Natural killer cell treated with Interleukin-12 subunit alpha and Interleukin-12 subunit beta and Interleukin-15 and Interleukin-18, amount 100 ng/mL, for 72 hours (primary cell): ENCODE data around the gene DUSP8. TPM values are rescaled to one million over a fixed set of nuclear protein-coding genes. Genes with fewer than 3 reads are reported as not detected.

Experiments used
- ATAC-seq, 2 donors: fragments of 150-1000 bp; cut with Tn5 transposase in 1 of 2; sonication (Bioruptor Pico), chemical (Tn5 transposase) in 1 of 2; 2 replicates each; pipeline ENCODE4 v1.10.0; 2021
- DNase-seq: peaks from one replicate; pipeline ENCODE4 v3.0.0; 2022; ENCODE audit warnings: low spot score
- H3K27ac Mint-ChIP-seq, 2 donors: 1 replicate in 1 of 2; 2 replicates in 1 of 2; pipeline ENCODE4 v1.8.0; 2022; ENCODE audit warnings: mixed read lengths in 2 of 2, mild to moderate bottlenecking in 1 of 2, moderate library complexity in 1 of 2
- H3K27me3 Mint-ChIP-seq, 2 donors: 1 replicate in 1 of 2; 2 replicates in 1 of 2; pipeline ENCODE4 v1.8.0; 2022; ENCODE audit warnings: mixed read lengths in 2 of 2
- H3K36me3 Mint-ChIP-seq: one replicate; pipeline ENCODE4 v1.8.0; 2022; ENCODE audit warnings: mixed read lengths
- H3K4me1 Mint-ChIP-seq, 2 donors: 1 replicate in 1 of 2; 2 replicates in 1 of 2; pipeline ENCODE4 v1.8.0; 2022; ENCODE audit warnings: low read depth in 2 of 2, mixed read lengths in 2 of 2, mild to moderate bottlenecking in 1 of 2
- H3K4me3 Mint-ChIP-seq: one replicate; pipeline ENCODE4 v1.8.0; 2022; ENCODE audit warnings: mixed read lengths
- H3K9me3 Mint-ChIP-seq: 2 replicates; pipeline ENCODE4 v1.8.0; 2022; ENCODE audit warnings: mixed read lengths
- total RNA-seq, 2 donors: library from RNA; stranded (reverse); gene quantifications; one replicate each; pipeline ENCODE4 v1.2.3, GENCODE V29; 2022

The DUSP8 gene
- total RNA-seq, 2 donors from 2014 or later, result 4.2 to 5.4 TPM

GRCh38 chr11:1558775-1559110 lies 13.3 kb downstream of the DUSP8 start:
- DNase-seq (no peak), ATAC-seq (no peak)
- H3K27ac Mint-ChIP-seq, result no peak overlapping the region
- no peaks in the 10 kb centered on the region for H3K4me1 Mint-ChIP-seq
- no peak overlapping the region for H3K4me3 Mint-ChIP-seq
- H3K36me3 Mint-ChIP-seq, result no peaks in the 10 kb centered on the region
- H3K9me3 Mint-ChIP-seq, result no peaks in the 10 kb centered on the region
- H3K27me3 Mint-ChIP-seq, result peaks cover 0 to 7% of the 10 kb centered on the region in 2 donors

GRCh38 chr11:1557904-1558774 lies 13.9 kb downstream of the DUSP8 start:
- no peak for ATAC-seq

GRCh38 chr11:1557051-1557884 lies 14.8 kb downstream of the DUSP8 start:
- H3K9me3 Mint-ChIP-seq, result no peaks in the 10 kb centered on the region
- peaks cover 0 to 8% of the 10 kb centered on the region in 2 donors for H3K27me3 Mint-ChIP-seq
- ATAC-seq (no peak), DNase-seq (peak; percentile 50)
- no peak overlapping the region for H3K4me3 Mint-ChIP-seq
- H3K4me1 Mint-ChIP-seq, result no peaks in the 10 kb centered on the region
- no peaks in the 10 kb centered on the region for H3K36me3 Mint-ChIP-seq
- no peak overlapping the region for H3K27ac Mint-ChIP-seq

More at GRCh38 chr11:1557904-1558774, 13.9 kb downstream of the DUSP8 start:
- Mint-ChIP-seq H3K4me1 (no peaks in the 10 kb centered on the region), H3K27me3 (peaks cover 0 to 8% of the 10 kb centered on the region in 2 donors), H3K9me3 (no peaks in the 10 kb centered on the region), H3K27ac (no peak overlapping the region), H3K4me3 (no peak overlapping the region), H3K36me3 (no peaks in the 10 kb centered on the region)
- peak; percentile 38 for DNase-seq

GRCh38 chr11:1556278-1556902 lies 15.7 kb downstream of the DUSP8 start:
- H3K4me1 Mint-ChIP-seq, result no peaks in the 10 kb centered on the region
- no peak overlapping the region for H3K27ac Mint-ChIP-seq
- peaks cover 0 to 11% of the 10 kb centered on the region in 2 donors for H3K27me3 Mint-ChIP-seq
- H3K36me3 Mint-ChIP-seq, result no peaks in the 10 kb centered on the region
- ATAC-seq (no peak), DNase-seq (peak; percentile 40)
- H3K4me3 Mint-ChIP-seq, result no peak overlapping the region
- H3K9me3 Mint-ChIP-seq, result no peaks in the 10 kb centered on the region

- no peaks in the 10 kb centered on the region for H3K9me3 Mint-ChIP-seq
These were observed 16.3 kb downstream of the DUSP8 start for GRCh38 chr11:1555713-1556153.

GRCh38 chr11:1554981-1555712 lies 16.9 kb downstream of the DUSP8 start:
- H3K9me3 Mint-ChIP-seq, result no peaks in the 10 kb centered on the region
- DNase-seq, result no peak
- H3K4me3 Mint-ChIP-seq, result no peak overlapping the region
- ATAC-seq, result no peak
- H3K36me3 Mint-ChIP-seq, result no peaks in the 10 kb centered on the region
- no peak overlapping the region for H3K27ac Mint-ChIP-seq
- peaks cover 6 to 11% of the 10 kb centered on the region in 2 donors for H3K27me3 Mint-ChIP-seq
- H3K4me1 Mint-ChIP-seq, result no peaks in the 10 kb centered on the region

More at GRCh38 chr11:1555713-1556153, 16.3 kb downstream of the DUSP8 start:
- Mint-ChIP-seq H3K27me3 (peaks cover 0 to 11% of the 10 kb centered on the region in 2 donors), H3K27ac (no peak overlapping the region), H3K4me1 (no peaks in the 10 kb centered on the region), H3K4me3 (no peak overlapping the region), H3K36me3 (no peaks in the 10 kb centered on the region)
- DNase-seq, result no peak
- ATAC-seq, result no peak

GRCh38 chr11:1553808-1554594 lies 18.1 kb downstream of the DUSP8 start:
- no peaks in the 10 kb centered on the region for H3K9me3 Mint-ChIP-seq
- no peak overlapping the region for H3K27ac Mint-ChIP-seq
- no peak overlapping the region for H3K4me3 Mint-ChIP-seq
- no peaks in the 10 kb centered on the region for H3K36me3 Mint-ChIP-seq
- ATAC-seq (no peak), DNase-seq (no peak)
- H3K27me3 Mint-ChIP-seq, result peaks cover 13 to 16% of the 10 kb centered on the region in 2 donors
- no peaks in the 10 kb centered on the region for H3K4me1 Mint-ChIP-seq

GRCh38 chr11:1549338-1550330 lies 22.4 kb downstream of the DUSP8 start:
- ATAC-seq (peak in 1 of 2 donors; percentile 21), DNase-seq (no peak)
- Mint-ChIP-seq H3K27me3 (peaks cover 17 to 21% of the 10 kb centered on the region in 2 donors), H3K9me3 (no peaks in the 10 kb centered on the region), H3K36me3 (no peaks in the 10 kb centered on the region), H3K4me1 (no peaks in the 10 kb centered on the region), H3K27ac (no peak overlapping the region), H3K4me3 (no peak overlapping the region)

- H3K4me1 Mint-ChIP-seq, result no peaks in the 10 kb centered on the region
- H3K36me3 Mint-ChIP-seq, result no peaks in the 10 kb centered on the region
- no peaks in the 10 kb centered on the region for H3K9me3 Mint-ChIP-seq
- H3K4me3 Mint-ChIP-seq, result no peak overlapping the region
- no peak for ATAC-seq
- DNase-seq, result no peak
- H3K27me3 Mint-ChIP-seq, result peaks cover 13 to 21% of the 10 kb centered on the region in 2 donors
- no peak overlapping the region for H3K27ac Mint-ChIP-seq
These were observed 23.6 kb downstream of the DUSP8 start for GRCh38 chr11:1548221-1549070.

GRCh38 chr11:1547467-1548098 lies 24.5 kb downstream of the DUSP8 start:
- Mint-ChIP-seq H3K4me1 (no peaks in the 10 kb centered on the region), H3K4me3 (no peak overlapping the region), H3K9me3 (no peaks in the 10 kb centered on the region), H3K27ac (no peak overlapping the region), H3K36me3 (no peaks in the 10 kb centered on the region), H3K27me3 (peaks cover 13 to 21% of the 10 kb centered on the region in 2 donors)
- DNase-seq (no peak), ATAC-seq (peak in 1 of 2 donors; percentile 38)
